Breast epithelium (tissue), 4 donors: ENCODE measurements around the gene ODAD3. TPM values are rescaled to one million over a fixed set of nuclear protein-coding genes. Genes with fewer than 3 reads are reported as not detected.

Source experiments
- DNase-seq, 2 donors: peaks; one replicate each; pipeline ENCODE4 v3.0.0-alpha.2; 2019; ENCODE audit warnings: low spot score in 2 of 2
- H3K27ac ChIP-seq, 2 donors: fragments of 200-600 bp; sonication (generic) in 1 of 2; one replicate each; pipeline ENCODE4 v1.5.1; 2016 to 2019; ENCODE audit warnings: mild to moderate bottlenecking in 1 of 2
- H3K27me3 ChIP-seq, 2 donors: fragments of 200-600 bp; sonication (generic) in 1 of 2; one replicate each; pipeline versions ENCODE4 v1.5.1 to v1.6.0; 2017 to 2019; ENCODE audit warnings: control low read depth in 1 of 2, mild to moderate bottlenecking in 1 of 2
- H3K36me3 ChIP-seq: fragments of 200-600 bp; one replicate; pipeline ENCODE4 v1.5.1; 2019
- H3K4me1 ChIP-seq, 2 donors: fragments of 200-600 bp; sonication (generic); one replicate each; pipeline ENCODE4 v1.5.1; 2016 to 2019; ENCODE audit warnings: control low read depth in 1 of 2
- H3K4me3 ChIP-seq, 3 donors: fragments of 200-600 bp; sonication (generic); 1 replicate in 2 of 3; 2 replicates in 1 of 3; pipeline ENCODE4 v1.5.1; 2016 to 2019; ENCODE audit warnings: mild to moderate bottlenecking in 3 of 3, moderate library complexity in 2 of 3
- H3K9me3 ChIP-seq, 2 donors: fragments of 200-600 bp; sonication (generic) in 1 of 2; one replicate each; pipeline ENCODE4 v1.5.1; 2016 to 2019; ENCODE audit warnings: control low read depth in 1 of 2
- CTCF ChIP-seq, 3 donors: fragments of 450-650 bp; IDR thresholded peaks; one replicate each; pipeline ENCODE4 v1.5.1; 2016 to 2017; ENCODE audit warnings: antibody characterized with exemption in 3 of 3, mild to moderate bottlenecking in 3 of 3, moderate library complexity in 3 of 3
- POLR2A ChIP-seq: fragments of 450-650 bp; IDR thresholded peaks from one replicate; pipeline ENCODE4 v1.6.1; 2016; ENCODE audit warnings: antibody characterized with exemption, mild to moderate bottlenecking, moderate library complexity
- POLR2AphosphoS5 ChIP-seq, 3 donors: sonication (generic); formaldehyde crosslinking; IDR thresholded peaks; one replicate each; pipeline ENCODE4 v1.6.1; 2017; ENCODE audit warnings: antibody characterized with exemption in 3 of 3
- intact Hi-C: fragments of 100-400 bp; cut with DNase I; formaldehyde crosslinking; loops from one replicate; pipeline ENCODE4 v1.15.1; 2023; ENCODE audit warnings: low total_unique reads
- total RNA-seq, 3 donors: library from RNA; depleted of rRNA; stranded (reverse); fragments of >200 nt; gene quantifications; one replicate each; pipeline ENCODE4 v1.1.0, GENCODE V29; 2016

Gene ODAD3
- total RNA-seq, 3 donors from 2014 or later, result 0.33 to 0.59 TPM; not detected in 1

- no peaks in the 10 kb centered on the region for H3K4me1 ChIP-seq
- intact Hi-C loops, result no loop called here
- no peak overlapping the region for H3K4me3 ChIP-seq
- no peak overlapping the region for H3K27ac ChIP-seq
- no peak for TF ChIP-seq POLR2A
- TF ChIP-seq CTCF (IDR thresholded peaks at IDR 0.05), result no peak
- TF ChIP-seq POLR2AphosphoS5 (IDR thresholded peaks at IDR 0.05), result no peak
- H3K9me3 ChIP-seq, result no peaks in the 10 kb centered on the region
- no peak for DNase-seq
- H3K36me3 ChIP-seq, result peaks cover 9% of the 10 kb centered on the region
- H3K27me3 ChIP-seq, result no peaks in the 10 kb centered on the region
These were observed 17.8 kb upstream of the ODAD3 start for GRCh38 chr19:11452620-11453310.

- no peak for TF ChIP-seq CTCF (IDR thresholded peaks at IDR 0.05)
- TF ChIP-seq POLR2AphosphoS5 (IDR thresholded peaks at IDR 0.05), result no peak
- intact Hi-C loops, result no loop called here
- H3K27me3 ChIP-seq, result no peaks in the 10 kb centered on the region
- H3K9me3 ChIP-seq, result no peaks in the 10 kb centered on the region
- H3K4me3 ChIP-seq, result peak overlapping the region in 1 of 3 donors; percentile 15
- H3K27ac ChIP-seq, result no peak overlapping the region
- no peaks in the 10 kb centered on the region for H3K4me1 ChIP-seq
- DNase-seq, result no peak
- peaks cover 16% of the 10 kb centered on the region for H3K36me3 ChIP-seq
These were observed 17.1 kb upstream of the ODAD3 start for GRCh38 chr19:11451871-11452619.

- no peak overlapping the region for H3K27ac ChIP-seq
- peak overlapping the region in 1 of 3 donors; percentile 15 for H3K4me3 ChIP-seq
- H3K27me3 ChIP-seq, result no peaks in the 10 kb centered on the region
- no peaks in the 10 kb centered on the region for H3K9me3 ChIP-seq
- intact Hi-C loops, result no loop called here
- TF ChIP-seq CTCF (IDR thresholded peaks at IDR 0.05), result no peak
- TF ChIP-seq POLR2AphosphoS5 (IDR thresholded peaks at IDR 0.05), result no peak
- no peak for TF ChIP-seq POLR2A
- no peak for DNase-seq
- peaks cover 17% of the 10 kb centered on the region for H3K36me3 ChIP-seq
- no peaks in the 10 kb centered on the region for H3K4me1 ChIP-seq
These were observed 16.5 kb upstream of the ODAD3 start for GRCh38 chr19:11451327-11451870.

GRCh38 chr19:11450570-11451326 lies 15.8 kb upstream of the ODAD3 start:
- peaks cover 17% of the 10 kb centered on the region for H3K36me3 ChIP-seq
- no peaks in the 10 kb centered on the region for H3K4me1 ChIP-seq
- intact Hi-C loops, result no loop called here
- H3K27ac ChIP-seq, result no peak overlapping the region
- no peak for DNase-seq
- no peak for TF ChIP-seq CTCF (IDR thresholded peaks at IDR 0.05)
- no peak for TF ChIP-seq POLR2AphosphoS5 (IDR thresholded peaks at IDR 0.05)
- TF ChIP-seq POLR2A, result no peak
- H3K4me3 ChIP-seq, result no peak overlapping the region
- H3K9me3 ChIP-seq, result no peaks in the 10 kb centered on the region
- H3K27me3 ChIP-seq, result no peaks in the 10 kb centered on the region
